LNCAP (cell line): ENCODE measurements around the gene ACSL3.

Experiments used
- CTCF ChIP-seq: fragments of 450-650 bp; IDR thresholded peaks from 2 replicates; pipeline ENCODE4 v1.5.1; 2017; ENCODE audit warnings: mild to moderate bottlenecking

ACSL3 gene

DNA sequence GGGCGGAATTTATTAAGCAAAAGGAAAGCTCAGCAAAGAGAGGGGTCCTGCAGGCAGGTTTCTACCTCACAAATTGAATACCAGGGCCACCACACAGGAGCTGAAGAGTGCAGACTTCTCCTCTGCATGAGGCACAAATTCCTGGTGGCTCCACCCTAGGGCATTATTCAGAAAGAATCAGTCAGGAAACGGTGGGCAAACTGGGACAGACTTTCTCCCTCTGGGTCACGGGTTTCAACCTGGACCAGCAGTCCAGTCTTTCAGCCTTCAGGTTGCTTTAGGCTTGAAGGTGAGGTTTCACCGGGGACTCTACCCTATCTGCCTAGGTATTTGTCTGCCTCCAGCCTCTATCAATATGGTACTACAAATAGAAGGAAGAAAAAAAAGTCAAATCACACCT lies 41.8 kb downstream of the ACSL3 start:
- no peak for TF ChIP-seq CTCF

GRCh38 chr2:222903234-222904220 lies 42.7 kb downstream of the ACSL3 start:
- TF ChIP-seq CTCF, result peak; percentile 69

GRCh38 chr2:222904557-222905258 lies 43.9 kb downstream of the ACSL3 start:
- no peak for TF ChIP-seq CTCF

DNA sequence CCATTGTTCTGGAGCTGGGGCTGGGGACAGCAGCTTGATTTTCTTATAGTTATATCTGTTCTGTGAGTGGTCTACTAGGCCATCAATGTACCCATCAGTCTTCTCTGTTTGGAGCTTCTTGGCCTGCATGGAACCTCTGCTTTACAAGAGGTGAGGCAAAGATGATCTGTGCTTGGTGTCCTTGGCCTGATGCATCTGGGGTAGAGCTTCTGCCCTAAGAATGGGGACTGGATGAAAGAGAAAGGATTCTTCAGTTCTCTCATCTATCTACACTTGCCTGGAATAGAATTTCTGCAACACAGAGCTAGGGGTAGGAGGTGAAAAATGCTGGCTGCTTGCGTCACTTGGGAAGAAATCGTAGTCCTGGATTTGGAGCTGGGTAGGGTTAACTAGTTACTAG lies 46.2 kb downstream of the ACSL3 start:
- TF ChIP-seq CTCF, result no peak

GRCh38 chr2:222907790-222908441 lies 47.1 kb downstream of the ACSL3 start:
- no peak for TF ChIP-seq CTCF

- no peak for TF ChIP-seq CTCF
Observed at GRCh38 chr2:222909286-222909685, 48.5 kb downstream of the ACSL3 start.

GRCh38 chr2:222912117-222912516 lies 51.3 kb downstream of the ACSL3 start:
- no peak for TF ChIP-seq CTCF
